Activated T-cell treated with anti-CD3 and anti-CD28 coated beads, Interleukin-2, amount 50 U/mL, for 72 hours (primary cell): ENCODE data around the gene ZCCHC12. TPM values are rescaled to one million over a fixed set of nuclear protein-coding genes. Genes with fewer than 3 reads are reported as not detected.
A peak's percentile ranks its signal among the peaks of the same experiment; 100 is the strongest.
"Not testable (repeated sequence)": the region's sequence is repeated elsewhere in the genome, so short reads cannot be mapped to it uniquely, and the experiment has no call there.

ENCODE experiments used
- ATAC-seq, 2 donors: fragments of 150-1000 bp; cut with Tn5 transposase; replicated peaks in 1 of 2; 2 replicates each; pipeline ENCODE4 v1.10.0; 2021; ENCODE audit warnings: moderate library complexity in 2 of 2, mild to moderate bottlenecking in 1 of 2
- DNase-seq, 2 donors: peaks; one replicate each; pipeline ENCODE4 v3.0.0; 2021 to 2022; ENCODE audit warnings: mixed read lengths in 1 of 2
- H3K27ac Mint-ChIP-seq: one replicate; pipeline ENCODE4 v1.8.0; 2022; ENCODE audit warnings: mild to moderate bottlenecking, moderate library complexity, mixed read lengths
- H3K27me3 Mint-ChIP-seq: one replicate; pipeline ENCODE4 v1.8.0; 2022; ENCODE audit warnings: low read depth, mixed read lengths
- H3K36me3 Mint-ChIP-seq, 2 donors: one replicate each; pipeline ENCODE4 v1.8.0; 2022; ENCODE audit warnings: mixed read lengths in 2 of 2, mild to moderate bottlenecking in 1 of 2; ENCODE audit not compliant: insufficient read depth in 2 of 2
- H3K4me1 Mint-ChIP-seq: one replicate; pipeline ENCODE4 v1.8.0; 2022; ENCODE audit warnings: low read depth, mixed read lengths
- H3K4me3 Mint-ChIP-seq, 2 donors: one replicate each; pipeline ENCODE4 v1.8.0; 2022; ENCODE audit warnings: mild to moderate bottlenecking in 2 of 2, mixed read lengths in 2 of 2, moderate library complexity in 2 of 2
- H3K9me3 Mint-ChIP-seq, 2 donors: one replicate each; pipeline ENCODE4 v1.8.0; 2022; ENCODE audit warnings: mixed read lengths in 2 of 2
- total RNA-seq, 2 donors: library from RNA; stranded (reverse); gene quantifications; one replicate each; pipeline ENCODE4 v1.2.3, GENCODE V29; 2022

The ZCCHC12 gene
- under 1 TPM in 1 of 2 donors, not detected in 1; 0.09 TPM for total RNA-seq

DNA sequence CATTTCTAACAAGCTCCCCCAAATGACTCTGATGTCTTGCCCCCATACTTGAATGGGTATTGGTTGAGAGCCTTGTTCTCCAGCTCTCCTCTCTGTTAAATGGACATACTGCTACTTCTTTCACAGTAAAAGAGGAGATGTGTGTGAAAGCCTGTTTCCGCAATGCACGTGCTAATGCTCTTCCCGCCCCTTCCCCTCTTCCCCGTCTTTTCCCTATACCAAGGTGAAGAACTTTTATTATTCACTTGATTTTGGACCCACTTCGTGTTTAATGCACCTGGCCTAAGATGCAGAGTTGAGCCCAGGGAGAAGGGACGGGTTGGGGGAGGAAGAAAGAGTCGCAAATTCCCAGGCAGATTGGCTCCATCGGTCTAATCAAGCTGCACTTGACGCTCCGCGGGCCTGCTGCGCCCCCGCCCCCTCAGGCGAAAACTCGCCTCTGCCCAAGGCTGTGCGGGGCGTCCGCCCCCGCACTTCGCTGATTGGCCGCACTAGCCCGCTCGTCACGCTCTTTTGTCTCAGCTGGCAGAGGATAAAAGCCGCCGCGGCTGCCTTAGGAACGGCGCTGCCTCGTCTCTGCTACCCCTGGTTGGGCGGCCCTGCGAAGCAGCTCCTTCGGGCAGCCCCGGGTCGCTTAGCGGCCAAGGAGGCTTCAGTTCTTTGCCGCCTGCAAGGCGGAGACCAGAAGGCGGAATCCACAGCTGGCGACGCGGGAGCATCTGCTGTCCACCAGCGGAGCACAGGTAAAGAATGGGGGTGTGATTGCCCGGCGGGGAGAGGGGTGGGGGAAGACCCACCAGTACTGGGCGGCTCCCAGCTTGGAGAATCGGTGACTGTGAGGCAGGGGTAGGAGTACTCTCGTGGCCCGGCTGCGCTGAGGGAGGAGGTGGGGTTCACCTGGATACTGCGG is at the start of gene ZCCHC12:
ZCCHC12 (plus strand) TSS at position 562 of the 910 bp plus-strand sequence. CDS start 1,421 bp downstream, outside the sequence.
- ATAC-seq (peak; percentile 85 to 87), DNase-seq (peak; percentile 31 to 50)
- no peak within 1 kb of the TSS for H3K27ac Mint-ChIP-seq
- H3K36me3 Mint-ChIP-seq = no peaks in the 10 kb centered on the region
- no peaks in the 10 kb centered on the region for H3K9me3 Mint-ChIP-seq
- peaks cover 70% of the 10 kb centered on the region for H3K27me3 Mint-ChIP-seq
- H3K4me3 Mint-ChIP-seq = peak within 1 kb of the TSS; percentile 87
- peaks cover 14% of the 10 kb centered on the region for H3K4me1 Mint-ChIP-seq

DNA sequence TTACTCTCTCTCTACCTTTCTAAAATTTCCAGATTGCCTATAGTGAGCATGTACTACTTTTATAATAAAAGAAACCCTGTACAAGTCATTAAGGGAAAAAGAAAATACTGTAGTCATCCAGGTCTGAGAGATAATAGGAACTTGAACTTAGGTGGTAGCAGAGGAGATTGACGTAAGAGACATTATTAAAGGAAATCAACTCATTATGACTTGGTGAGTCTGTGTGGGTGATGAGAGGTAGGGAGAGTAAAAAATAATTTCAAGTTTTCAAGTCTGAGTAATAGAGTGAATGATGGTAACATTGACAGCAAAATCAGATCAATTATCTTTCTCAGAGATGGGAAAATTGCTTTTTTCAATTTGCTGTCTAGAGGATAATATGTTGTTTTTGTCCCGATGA is 44.0 kb upstream of the ZCCHC12 start:
- Mint-ChIP-seq H3K4me3 (peak overlapping the region in 1 of 2 donors; percentile 27), H3K27ac (peak overlapping the region; percentile 35), H3K36me3 (no peaks in the 10 kb centered on the region), H3K4me1 (no peaks in the 10 kb centered on the region), H3K27me3 (peaks cover 40% of the 10 kb centered on the region), H3K9me3 (no peaks in the 10 kb centered on the region)
- DNase-seq (no peak), ATAC-seq (peak in 1 of 2 donors; percentile 80)

GRCh38 chrX:118780509-118780908 is 43.1 kb upstream of the ZCCHC12 start:
- H3K36me3 Mint-ChIP-seq = no peaks in the 10 kb centered on the region
- H3K9me3 Mint-ChIP-seq = no peaks in the 10 kb centered on the region
- H3K27me3 Mint-ChIP-seq = peaks cover 34% of the 10 kb centered on the region
- H3K27ac Mint-ChIP-seq = no peak overlapping the region
- DNase-seq = no peak
- no peak overlapping the region for H3K4me3 Mint-ChIP-seq
- H3K4me1 Mint-ChIP-seq = no peaks in the 10 kb centered on the region
- no peak for ATAC-seq

DNA sequence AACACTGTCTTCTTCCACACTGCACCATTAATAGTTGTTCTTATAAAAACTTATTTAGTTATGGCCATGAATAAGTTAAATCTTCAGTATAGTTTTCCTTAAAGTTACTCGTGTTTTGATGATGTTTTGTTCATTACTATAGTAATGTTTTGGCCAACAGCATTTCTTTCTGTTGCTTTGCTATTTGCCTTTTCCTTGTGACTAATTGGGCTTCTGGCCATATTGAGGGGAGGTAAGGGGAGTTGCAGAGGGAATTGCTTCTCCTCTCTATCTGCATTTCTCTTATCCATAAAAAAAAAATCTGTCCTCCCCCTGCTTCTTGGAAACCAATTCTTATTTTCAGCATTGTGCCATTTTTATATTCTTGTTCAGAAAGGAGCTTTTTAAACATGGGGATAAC is 42.7 kb upstream of the ZCCHC12 start:
- Mint-ChIP-seq H3K27me3 (peaks cover 30% of the 10 kb centered on the region), H3K4me1 (no peaks in the 10 kb centered on the region), H3K9me3 (no peaks in the 10 kb centered on the region), H3K36me3 (no peaks in the 10 kb centered on the region), H3K4me3 (no peak overlapping the region), H3K27ac (no peak overlapping the region)
- ATAC-seq = no peak
- no peak for DNase-seq

- ATAC-seq = no peak
- H3K4me1 Mint-ChIP-seq = no peaks in the 10 kb centered on the region
- no peak overlapping the region for H3K4me3 Mint-ChIP-seq
- H3K27me3 Mint-ChIP-seq = peaks cover 52% of the 10 kb centered on the region
- H3K9me3 Mint-ChIP-seq = no peaks in the 10 kb centered on the region
- no peak overlapping the region for H3K27ac Mint-ChIP-seq
- H3K36me3 Mint-ChIP-seq = no peaks in the 10 kb centered on the region
- no peak for DNase-seq
These were observed 27.9 kb upstream of the ZCCHC12 start for GRCh38 chrX:118795528-118796280.

DNA sequence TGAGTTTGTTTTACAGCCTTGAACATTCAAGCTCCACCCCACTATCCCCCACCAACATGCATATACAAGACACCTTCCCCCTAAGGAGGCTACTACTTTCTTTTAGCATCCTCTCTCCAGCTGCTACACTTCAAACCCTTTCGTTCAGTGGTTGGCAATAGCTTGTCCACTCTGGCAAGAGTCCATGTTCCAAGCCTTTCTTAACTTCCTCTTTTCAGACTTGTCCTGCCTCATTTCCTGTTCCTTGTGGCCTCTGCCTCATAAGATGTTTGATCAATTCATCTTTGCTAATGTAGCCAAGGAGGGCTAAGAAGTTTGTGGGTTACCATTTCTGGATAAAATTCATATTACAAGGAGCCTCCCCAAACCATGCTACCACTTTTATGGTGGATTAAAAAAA is 20.8 kb upstream of the ZCCHC12 start:
- H3K4me1 Mint-ChIP-seq = no peaks in the 10 kb centered on the region
- H3K36me3 Mint-ChIP-seq = peaks cover 0 to 2% of the 10 kb centered on the region in 2 donors
- no peak overlapping the region for H3K4me3 Mint-ChIP-seq
- no peak for ATAC-seq
- no peak for DNase-seq
- no peaks in the 10 kb centered on the region for H3K9me3 Mint-ChIP-seq
- H3K27me3 Mint-ChIP-seq = peaks cover 28% of the 10 kb centered on the region
- H3K27ac Mint-ChIP-seq = no peak overlapping the region

- Mint-ChIP-seq H3K36me3 (peaks cover 0 to 2% of the 10 kb centered on the region in 2 donors), H3K27ac (no peak overlapping the region), H3K27me3 (peaks cover 29% of the 10 kb centered on the region), H3K4me1 (no peaks in the 10 kb centered on the region), H3K9me3 (no peaks in the 10 kb centered on the region), H3K4me3 (no peak overlapping the region)
- peak; percentile 26 to 43 for DNase-seq
- peak; percentile 36 to 55 for ATAC-seq
These were observed 16.2 kb upstream of the ZCCHC12 start for GRCh38 chrX:118807151-118808017.

DNA sequence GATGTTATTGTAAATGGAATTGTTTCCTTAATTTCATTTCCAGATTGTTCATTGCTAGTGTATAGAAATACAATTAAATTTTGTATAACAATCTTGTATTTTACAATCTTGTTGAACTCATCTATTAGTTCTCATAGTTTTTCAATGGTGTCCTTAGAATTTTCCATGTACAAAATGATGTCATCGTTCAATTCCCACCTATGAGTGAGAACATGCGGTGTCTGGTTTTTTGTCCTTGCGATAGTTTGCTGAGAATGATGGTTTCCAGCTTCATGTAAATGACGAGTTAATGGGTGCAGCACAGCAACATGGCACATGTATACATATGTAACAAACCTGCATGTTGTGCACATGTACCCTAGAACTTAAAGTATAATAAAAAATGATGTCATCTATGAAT is 6.4 kb upstream of the ZCCHC12 start:
- peaks cover 23% of the 10 kb centered on the region for H3K27me3 Mint-ChIP-seq
- H3K4me1 Mint-ChIP-seq, H3K27ac Mint-ChIP-seq, H3K36me3 Mint-ChIP-seq, H3K4me3 Mint-ChIP-seq, ATAC-seq, DNase-seq, H3K9me3 Mint-ChIP-seq: not testable (repeated sequence)

- Mint-ChIP-seq H3K4me1 (peaks cover 14% of the 10 kb centered on the region), H3K27me3 (peaks cover 76% of the 10 kb centered on the region), H3K36me3 (no peaks in the 10 kb centered on the region), H3K27ac (no peak overlapping the region), H3K4me3 (peak overlapping the region; percentile 87), H3K9me3 (no peaks in the 10 kb centered on the region)
- ATAC-seq = no peak
- DNase-seq = no peak
These were observed 628 bp downstream of the ZCCHC12 start for GRCh38 chrX:118824173-118824730.

GRCh38 chrX:118825227-118825626 is 1.6 kb downstream of the ZCCHC12 start:
- DNase-seq (no peak), ATAC-seq (no peak)
- Mint-ChIP-seq H3K4me1 (peaks cover 14% of the 10 kb centered on the region), H3K36me3 (no peaks in the 10 kb centered on the region), H3K27ac (no peak overlapping the region), H3K4me3 (no peak overlapping the region), H3K9me3 (no peaks in the 10 kb centered on the region), H3K27me3 (peaks cover 78% of the 10 kb centered on the region)

GRCh38 chrX:118839334-118839958 is 15.8 kb downstream of the ZCCHC12 start:
- H3K9me3 Mint-ChIP-seq = no peaks in the 10 kb centered on the region
- H3K4me1 Mint-ChIP-seq = no peaks in the 10 kb centered on the region
- H3K27ac Mint-ChIP-seq = no peak overlapping the region
- DNase-seq = peak; percentile 72 to 75
- no peaks in the 10 kb centered on the region for H3K36me3 Mint-ChIP-seq
- H3K4me3 Mint-ChIP-seq = peak overlapping the region; percentile 72 to 75
- peaks cover 25% of the 10 kb centered on the region for H3K27me3 Mint-ChIP-seq
- peak; percentile 84 to 85 for ATAC-seq

DNA sequence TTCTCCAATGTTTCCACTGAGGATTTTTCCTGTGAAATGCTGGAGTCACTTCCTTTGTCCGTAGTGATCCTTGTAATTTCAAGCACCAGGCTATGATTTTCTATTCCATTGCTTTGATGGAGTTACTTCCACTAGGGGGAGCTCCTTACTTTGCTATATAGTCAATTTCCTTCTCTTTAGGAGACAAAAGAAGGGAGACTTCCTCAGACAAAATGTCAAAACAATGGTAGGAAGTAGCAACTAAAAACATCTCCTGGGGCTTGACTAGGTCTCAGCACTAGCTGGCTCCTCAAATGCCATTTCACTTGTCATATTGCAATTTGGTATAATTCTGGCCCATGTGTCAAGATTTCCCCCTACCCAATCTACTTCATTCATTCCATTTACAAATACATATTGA is 24.1 kb downstream of the ZCCHC12 start:
- Mint-ChIP-seq H3K9me3 (no peaks in the 10 kb centered on the region), H3K27me3 (peaks cover 16% of the 10 kb centered on the region), H3K4me1 (no peaks in the 10 kb centered on the region), H3K36me3 (no peaks in the 10 kb centered on the region), H3K27ac (no peak overlapping the region), H3K4me3 (no peak overlapping the region)
- ATAC-seq = no peak
- DNase-seq = no peak
